Activated CD4-positive, CD25-positive, alpha-beta regulatory T cell (primary cell): ENCODE data around the gene NFATC2IP.
A peak's percentile ranks its signal among the peaks of the same experiment; 100 is the strongest.
"Not testable (repeated sequence)": the region's sequence is repeated elsewhere in the genome, so short reads cannot be mapped to it uniquely, and the experiment has no call there.

Experiments used
- DNase-seq, 4 experiments: peaks; one replicate each; lab custom pipeline; 2025; lab: John Stamatoyannopoulos, UW

Gene NFATC2IP

DNA sequence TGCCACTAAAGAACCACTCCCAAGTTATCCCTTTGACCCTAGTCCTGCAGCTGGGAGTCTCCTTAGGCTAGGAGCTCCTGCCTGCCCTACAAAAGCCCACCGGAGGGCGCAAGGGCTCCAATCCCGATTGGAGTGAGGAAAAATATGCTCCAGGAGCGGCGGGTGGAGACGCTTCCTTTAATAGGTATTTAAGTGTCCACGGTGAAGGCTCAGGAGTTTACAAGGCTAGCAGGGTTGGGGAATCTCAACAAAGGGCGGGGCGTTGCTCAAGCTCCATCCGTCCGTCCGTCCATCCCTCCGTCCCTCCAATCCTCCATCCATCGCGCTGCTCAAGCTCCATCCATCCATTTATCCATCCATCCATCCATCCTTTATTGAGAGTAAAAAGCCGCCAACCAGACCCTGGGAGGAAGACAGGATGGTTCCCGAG is 23.3 kb downstream of the NFATC2IP start:
- no peak for DNase-seq

DNA sequence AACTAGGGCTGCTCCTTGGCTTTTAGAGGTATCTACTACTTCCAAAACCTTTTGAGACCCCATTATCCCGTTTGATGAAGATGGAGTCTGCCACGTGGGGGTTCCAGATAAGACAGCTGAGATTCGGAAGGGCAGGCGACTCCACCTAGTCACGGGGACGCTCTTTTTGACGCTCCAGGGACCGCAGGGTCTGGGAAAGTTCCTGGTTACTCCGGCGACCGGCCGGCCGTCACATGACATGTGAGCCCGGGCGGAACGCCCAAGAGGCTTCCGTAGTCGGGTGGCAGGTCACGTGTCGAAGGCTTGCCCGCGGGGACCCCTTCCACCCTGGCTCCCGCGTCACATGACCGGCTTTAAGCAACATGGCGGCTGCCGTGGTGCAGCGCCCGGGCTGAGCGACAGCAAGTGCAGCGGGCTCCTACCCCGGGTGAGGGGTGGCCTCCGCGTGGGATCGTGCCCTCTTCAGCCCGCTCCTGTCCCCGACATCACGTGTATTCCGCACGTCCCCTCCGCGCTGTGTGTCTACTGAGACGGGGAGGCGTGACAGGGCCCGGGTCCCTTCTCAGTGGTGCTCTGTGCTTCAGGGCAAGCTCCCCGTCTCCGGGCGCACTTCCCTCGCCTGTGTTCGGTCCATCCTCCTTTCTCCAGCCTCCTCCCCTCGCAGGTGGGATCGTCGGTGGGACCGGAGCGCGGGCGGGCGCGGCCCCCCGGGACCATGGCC is 23.9 kb downstream of the NFATC2IP start, which contains the start of gene SPNS1:
Gene SPNS1, plus strand, starts transcription at position 342 of the 721 bp plus-strand sequence. Its CDS starts 374 bp downstream, at position 716.
- peak; percentile 77 to 84 (median 82) for DNase-seq

DNA sequence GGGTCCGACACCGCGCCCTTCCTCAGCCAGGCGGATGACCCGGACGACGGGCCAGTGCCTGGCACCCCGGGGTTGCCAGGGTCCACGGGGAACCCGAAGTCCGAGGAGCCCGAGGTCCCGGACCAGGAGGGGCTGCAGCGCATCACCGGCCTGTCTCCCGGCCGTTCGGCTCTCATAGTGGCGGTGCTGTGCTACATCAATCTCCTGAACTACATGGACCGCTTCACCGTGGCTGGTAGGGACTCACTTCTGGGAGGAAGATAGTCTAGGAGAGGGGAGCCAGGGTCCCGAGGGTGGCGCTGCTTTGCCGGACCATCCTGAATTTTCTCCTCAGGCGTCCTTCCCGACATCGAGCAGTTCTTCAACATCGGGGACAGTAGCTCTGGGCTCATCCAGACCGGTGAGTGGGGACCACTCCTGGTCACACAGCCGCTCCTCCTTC is 24.4 kb downstream of the NFATC2IP start:
- no peak for DNase-seq

DNA sequence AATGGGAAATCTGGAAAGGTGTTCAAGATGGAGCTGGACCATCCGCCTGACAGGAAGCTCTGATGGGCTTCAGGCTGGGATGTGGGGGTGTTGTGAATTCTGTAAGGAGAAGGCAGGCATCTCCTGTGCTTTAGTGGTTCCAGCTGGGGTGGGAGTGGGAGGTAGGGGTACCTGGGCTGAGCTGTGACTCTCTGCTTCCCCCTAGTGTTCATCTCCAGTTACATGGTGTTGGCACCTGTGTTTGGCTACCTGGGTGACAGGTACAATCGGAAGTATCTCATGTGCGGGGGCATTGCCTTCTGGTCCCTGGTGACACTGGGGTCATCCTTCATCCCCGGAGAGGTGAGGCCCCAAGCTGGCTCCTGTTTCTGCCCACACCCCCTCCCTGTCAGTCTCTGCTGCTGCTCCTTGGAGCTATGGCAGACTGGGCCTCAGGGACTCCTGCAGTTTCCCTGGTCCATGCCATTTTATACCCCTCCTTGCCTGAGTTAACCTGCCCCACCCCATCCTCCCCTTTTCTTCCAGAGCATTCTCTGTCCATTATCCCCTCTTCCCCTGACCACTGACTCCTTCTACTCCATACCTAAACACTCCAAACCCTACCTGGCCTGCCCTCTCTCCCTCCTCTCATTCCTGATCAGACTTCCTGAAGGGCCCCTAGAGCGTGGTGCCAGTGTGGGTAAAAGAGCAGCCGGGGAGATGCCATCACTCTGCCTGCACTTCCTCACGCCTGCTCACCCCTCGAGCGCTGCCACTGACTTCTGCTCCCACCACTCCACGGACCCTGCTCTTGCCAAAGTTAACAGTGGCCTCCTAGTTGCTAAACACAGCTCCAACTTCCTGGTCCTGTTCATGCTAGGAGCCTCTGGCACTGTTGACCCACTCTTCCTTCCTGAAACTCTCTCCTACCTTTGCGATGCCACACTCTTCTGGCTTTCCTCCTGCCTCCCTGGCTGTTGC is 27.2 kb downstream of the NFATC2IP start:
- DNase-seq, result no peak

DNA sequence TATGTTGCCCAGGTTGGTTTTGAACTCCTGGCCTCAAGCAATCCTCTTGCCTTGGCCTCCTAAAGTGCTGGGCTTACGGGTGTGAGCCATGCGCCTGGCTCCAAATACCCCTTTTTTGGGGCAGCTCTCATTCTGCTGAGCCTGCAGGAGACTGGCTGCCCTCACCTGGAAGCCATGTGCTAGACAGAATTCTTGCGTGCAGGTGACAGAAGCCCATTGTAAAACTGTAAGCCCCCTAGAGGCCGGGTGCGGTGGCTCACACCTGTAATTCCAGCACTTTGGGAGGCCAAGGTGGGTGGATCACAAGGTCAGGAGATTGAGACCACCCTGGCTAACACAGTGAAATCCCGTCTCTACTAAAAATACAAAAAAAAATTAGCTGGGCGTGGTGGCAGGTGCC is 29.6 kb downstream of the NFATC2IP start:
- DNase-seq, result not testable (repeated sequence)

DNA sequence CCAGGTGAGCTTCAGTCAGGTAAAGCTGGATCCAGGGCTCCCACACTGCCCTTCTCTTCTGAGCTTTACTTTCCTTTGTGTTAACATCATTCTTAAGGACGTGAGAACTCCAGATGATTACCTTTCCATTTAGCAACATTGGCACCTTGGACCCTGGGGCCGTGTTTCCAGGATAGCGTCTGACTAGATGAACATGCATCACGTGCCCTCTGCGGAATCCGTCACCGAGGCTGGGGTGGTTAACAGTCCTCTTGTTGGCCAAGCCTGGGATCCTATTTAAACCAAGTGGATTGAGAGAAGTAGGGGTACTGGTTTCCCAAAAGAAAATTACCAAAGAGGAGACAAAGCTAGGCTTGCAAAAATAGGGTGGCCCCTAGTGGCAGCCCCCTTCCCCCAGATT is 30.2 kb downstream of the NFATC2IP start:
- no peak for DNase-seq

DNA sequence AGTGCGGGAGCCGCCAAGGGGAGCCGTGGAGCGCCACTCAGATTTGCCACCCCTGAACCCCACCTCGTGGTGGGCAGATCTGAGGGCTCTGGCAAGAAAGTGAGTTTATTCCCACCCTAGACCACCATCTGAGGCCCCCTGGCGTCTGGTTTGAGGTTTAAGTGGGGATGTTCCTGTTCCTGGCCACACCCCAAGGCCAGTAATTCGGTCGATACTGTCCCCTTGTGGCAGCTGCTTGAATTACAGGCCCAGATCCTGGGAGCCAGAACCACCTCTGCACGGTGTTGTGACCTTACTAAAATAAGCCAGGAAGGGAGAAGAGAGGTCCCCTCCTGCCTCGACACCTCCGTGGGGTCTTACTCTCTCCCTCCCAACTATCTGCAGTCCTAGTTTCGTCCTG is 30.8 kb downstream of the NFATC2IP start:
- no peak for DNase-seq

DNA sequence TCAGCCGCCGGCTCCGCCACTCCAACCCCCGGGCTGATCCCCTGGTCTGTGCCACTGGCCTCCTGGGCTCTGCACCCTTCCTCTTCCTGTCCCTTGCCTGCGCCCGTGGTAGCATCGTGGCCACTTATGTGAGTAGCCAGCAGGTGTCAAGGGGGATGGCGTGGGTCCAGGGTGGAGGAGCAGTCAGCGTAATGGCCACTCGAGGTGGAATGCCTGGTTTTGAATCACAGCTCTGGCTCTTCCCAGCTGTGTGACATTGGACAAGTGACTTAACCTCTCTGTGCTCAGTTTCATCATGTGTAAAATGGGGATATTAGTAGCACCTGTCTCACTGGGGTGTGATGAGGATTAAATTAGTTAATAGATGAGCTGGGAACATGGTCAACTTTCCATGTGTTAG is 31.7 kb downstream of the NFATC2IP start:
- DNase-seq, result no peak

DNA sequence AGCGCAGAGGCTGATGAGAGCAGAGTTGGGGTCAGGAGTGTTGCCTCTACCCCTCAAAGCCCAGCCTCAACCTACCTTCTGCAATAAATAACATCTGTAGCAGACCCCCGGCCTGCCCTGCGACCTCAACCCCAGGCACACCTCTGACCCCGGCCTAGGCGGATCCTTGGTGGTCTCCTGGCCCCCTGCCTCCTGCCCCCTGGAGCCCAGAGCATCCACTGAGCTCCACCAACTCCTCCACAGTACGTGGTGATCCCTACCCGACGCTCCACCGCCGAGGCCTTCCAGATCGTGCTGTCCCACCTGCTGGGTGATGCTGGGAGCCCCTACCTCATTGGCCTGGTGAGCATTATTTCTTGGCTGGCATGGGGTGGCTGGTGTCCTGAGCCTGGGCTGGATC is 32.2 kb downstream of the NFATC2IP start:
- no peak for DNase-seq

DNA sequence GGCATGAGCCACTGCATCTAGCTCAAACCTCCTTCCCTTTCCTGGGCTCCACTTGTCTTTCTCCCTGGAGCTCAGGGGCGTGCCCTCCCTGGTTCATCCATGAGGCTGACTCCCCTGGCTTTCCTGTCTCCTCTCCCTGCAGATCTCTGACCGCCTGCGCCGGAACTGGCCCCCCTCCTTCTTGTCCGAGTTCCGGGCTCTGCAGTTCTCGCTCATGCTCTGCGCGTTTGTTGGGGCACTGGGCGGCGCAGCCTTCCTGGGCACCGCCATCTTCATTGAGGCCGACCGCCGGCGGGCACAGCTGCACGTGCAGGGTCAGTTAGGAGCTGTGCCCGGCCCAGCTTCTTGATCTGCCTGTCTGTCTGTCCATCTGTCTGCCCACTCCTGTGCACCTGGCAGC is 32.9 kb downstream of the NFATC2IP start:
- no peak for DNase-seq

DNA sequence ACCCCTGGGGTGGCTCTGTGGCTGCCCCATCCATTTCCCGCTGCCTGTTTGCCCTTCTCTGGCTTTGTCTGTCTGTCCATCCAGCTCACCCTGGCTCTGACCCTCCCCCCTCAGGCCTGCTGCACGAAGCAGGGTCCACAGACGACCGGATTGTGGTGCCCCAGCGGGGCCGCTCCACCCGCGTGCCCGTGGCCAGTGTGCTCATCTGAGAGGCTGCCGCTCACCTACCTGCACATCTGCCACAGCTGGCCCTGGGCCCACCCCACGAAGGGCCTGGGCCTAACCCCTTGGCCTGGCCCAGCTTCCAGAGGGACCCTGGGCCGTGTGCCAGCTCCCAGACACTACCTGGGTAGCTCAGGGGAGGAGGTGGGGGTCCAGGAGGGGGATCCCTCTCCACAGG is 33.4 kb downstream of the NFATC2IP start:
- DNase-seq, result no peak

DNA sequence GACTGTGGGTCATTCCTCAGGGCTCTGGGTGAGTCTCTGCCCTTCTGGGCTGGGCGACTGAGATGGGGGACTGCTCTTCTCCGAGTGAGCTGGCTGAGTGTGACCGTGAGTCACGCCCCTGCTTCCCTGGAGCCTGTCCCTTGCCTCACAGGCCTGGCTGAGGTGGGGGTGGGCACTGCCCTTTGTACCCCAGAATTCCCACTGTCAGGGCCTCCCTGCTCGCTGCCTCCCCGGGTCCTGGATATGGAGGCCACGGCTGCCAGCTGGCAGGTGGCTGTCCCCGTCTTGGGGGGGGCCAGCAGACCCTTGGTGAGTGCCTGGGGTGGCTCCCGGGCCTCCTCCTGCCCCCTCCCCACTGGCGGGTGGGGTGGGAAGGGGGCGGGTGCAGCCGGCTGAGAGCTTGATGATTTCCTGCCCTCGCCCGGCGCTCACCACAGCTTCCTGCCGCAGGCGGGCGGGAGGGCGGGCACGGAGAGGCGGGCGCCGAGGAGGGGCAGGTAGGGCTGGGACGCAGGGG is 33.9 kb downstream of the NFATC2IP start, which contains the start of gene LAT:
Gene LAT, plus strand, starts transcription at position 434 of the 517 bp plus-strand sequence. CDS start 366 bp downstream, outside the sequence.
- peak; percentile 37 to 79 (median 66) for DNase-seq

DNA sequence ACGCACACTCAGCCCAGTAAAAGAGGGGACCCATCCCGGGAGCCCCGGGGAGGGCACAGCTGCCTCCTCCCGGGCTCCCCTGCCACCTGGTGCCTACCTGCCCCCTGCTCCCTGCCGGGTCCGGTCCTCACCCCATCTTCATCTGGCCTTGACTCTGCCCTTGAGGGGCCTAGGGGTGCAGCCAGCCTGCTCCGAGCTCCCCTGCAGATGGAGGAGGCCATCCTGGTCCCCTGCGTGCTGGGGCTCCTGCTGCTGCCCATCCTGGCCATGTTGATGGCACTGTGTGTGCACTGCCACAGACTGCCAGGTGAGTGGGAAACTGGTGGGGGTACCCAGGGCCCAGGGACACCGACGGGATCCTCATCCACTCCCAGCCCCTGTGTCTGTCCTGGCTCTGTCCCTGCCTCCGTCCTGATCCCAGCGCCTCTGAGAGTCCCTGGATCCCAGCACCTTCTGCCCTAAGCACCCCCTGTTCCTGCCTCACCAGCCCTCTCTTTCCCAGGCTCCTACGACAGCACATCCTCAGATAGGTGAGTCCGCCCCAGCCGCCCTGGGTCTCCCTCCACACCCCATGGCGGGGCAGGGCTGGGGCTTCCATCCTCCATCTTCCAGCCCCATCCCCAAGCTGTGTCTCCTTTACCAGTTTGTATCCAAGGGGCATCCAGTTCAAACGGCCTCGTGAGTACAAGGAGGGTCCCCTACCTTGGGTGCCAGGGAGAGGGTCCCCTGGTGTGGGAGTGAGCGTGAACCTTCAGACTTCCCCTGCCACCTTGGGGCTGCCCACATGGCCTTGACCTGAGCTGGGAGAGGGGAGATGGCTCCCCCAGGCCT is 34.7 kb downstream of the NFATC2IP start:
- no peak for DNase-seq

DNA sequence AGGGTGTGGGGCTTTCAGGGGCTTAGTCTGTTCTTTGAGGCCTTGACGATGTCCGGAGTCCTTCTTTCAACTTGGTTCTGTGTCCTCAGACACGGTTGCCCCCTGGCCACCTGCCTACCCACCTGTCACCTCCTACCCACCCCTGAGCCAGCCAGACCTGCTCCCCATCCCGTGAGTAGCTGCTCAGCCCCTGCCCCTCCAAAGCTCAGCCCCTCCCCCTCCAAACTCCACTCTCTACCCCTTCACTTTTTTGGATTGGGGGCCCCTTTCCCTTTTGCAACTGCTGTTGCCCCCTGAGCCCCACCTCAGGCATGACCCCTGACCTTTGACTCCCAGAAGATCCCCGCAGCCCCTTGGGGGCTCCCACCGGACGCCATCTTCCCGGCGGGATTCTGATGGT is 35.3 kb downstream of the NFATC2IP start:
- DNase-seq, result no peak

DNA sequence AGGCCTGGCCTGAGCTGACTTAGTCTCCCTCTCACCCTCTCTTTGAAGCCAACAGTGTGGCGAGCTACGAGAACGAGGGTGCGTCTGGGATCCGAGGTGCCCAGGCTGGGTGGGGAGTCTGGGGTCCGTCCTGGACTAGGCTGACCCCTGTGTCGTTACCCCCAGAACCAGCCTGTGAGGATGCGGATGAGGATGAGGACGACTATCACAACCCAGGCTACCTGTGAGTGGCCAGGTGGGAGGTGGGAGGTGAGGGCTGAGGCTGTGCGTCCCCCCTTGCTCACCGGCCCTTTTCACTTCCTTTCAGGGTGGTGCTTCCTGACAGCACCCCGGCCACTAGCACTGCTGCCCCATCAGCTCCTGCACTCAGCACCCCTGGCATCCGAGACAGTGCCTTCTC is 35.8 kb downstream of the NFATC2IP start:
- DNase-seq, result no peak

DNA sequence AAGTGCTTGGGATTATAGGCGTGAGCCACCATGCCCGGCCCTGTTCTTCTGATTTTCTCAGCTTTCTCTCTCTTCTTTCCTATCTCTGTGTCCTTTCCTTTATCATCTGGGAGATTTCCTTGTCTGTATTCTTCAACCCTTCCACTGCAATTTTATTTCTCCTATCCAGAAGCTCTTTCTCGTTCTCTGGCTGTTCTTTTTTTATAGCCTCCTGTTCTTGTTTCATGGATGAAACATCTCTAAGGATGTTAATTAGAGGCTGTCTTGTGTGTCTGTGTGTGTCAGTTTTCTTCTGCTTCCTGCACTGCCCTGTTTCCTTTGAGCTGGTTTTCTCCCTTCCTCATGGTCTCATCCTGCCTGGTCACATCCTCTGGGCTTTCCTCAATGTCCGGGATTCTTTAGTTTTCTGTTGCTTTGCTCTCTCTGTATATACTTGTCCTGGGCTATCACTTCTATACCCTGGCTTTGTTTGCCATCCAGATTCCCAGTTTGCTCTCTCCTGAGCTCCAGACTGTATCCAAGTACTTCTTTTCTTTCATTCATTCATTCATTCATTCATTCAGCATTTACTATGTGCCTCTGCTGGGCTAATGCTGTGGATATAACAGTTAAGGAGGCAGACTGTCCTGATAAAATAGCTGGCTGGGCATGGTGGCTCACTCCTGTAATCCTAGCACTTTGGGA is 36.6 kb downstream of the NFATC2IP start:
- no peak for DNase-seq

DNA sequence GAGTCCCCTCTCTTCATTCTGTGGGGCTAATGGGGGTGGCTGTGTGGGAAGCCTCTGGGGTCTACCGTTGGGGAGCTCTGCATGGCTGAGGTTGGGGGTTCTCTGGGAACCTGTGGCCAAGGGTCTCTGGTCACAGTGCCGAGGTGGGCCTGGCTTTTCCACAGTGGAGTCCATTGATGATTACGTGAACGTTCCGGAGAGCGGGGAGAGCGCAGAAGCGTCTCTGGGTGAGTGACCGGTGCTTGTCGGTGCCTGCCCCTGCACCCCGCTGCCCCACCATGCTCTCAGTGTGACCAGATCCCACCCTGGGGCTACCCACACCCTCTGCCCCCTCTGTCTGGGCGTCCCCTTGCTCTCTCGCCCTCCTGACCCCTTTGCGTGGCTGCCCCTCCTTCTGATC is 38.6 kb downstream of the NFATC2IP start:
- no peak for DNase-seq

DNA sequence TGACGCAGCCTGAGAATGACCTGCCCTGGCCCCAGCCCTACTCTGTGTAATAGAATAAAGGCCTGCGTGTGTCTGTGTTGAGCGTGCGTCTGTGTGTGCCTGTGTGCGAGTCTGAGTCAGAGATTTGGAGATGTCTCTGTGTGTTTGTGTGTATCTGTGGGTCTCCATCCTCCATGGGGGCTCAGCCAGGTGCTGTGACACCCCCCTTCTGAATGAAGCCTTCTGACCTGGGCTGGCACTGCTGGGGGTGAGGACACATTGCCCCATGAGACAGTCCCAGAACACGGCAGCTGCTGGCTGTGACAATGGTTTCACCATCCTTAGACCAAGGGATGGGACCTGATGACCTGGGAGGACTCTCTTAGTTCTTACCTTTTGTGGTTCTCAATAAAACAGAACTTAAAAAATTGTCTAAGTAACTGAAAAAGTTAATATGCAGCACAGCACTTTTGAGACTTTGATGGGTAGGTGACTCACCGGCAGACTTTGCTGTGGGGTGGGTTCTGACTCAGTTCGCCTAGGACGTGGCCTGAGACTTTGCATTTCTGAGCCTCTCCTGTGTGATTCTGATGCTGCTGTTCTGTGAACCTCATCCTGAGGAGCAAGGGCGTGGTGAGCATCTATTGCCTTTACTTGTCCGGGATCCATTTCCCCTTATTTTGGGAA is 39.8 kb downstream of the NFATC2IP start:
- DNase-seq, result peak in 1 of 4 experiments; percentile 23

DNA sequence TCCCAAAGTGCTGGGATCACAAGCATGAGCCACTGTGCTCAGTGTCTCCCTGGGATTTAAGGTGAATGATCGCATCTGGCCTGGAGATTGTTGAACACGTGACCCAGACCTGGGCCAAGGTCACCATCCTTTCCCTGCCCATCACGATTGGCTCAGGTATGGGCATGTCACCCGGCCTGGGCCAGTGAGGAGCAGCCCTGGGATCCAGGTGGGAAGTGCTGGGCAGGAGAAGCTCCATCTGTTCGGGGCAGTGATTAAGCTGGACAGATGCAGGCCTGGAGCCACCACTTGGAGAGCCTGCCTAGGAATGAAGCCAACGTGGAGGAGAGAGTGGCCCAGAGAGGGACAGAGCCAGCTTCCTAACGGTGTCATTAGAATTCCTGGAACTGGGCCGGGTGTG is 41.0 kb downstream of the NFATC2IP start:
- DNase-seq, result no peak

DNA sequence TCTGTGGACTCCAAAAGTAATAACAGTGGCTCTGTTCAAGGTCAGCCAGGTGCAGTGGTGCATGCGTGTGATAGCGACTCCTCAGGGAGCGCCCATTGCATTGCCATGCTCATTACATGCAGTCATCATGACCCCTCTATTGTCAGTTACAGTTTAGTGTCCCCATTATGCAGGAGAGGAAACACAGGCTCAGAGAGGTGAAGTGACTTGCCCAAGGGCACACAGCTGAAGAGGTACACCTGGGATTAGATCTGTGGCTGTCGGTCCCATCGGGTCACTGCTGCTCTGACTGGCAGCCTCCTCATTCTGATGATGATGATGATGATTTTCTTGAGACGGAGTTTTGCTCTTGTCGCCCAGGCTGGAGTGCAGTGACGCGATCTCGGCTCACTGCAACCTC is 41.8 kb downstream of the NFATC2IP start:
- no peak for DNase-seq
